ENCODE data around the gene ZDHHC8.

DNA sequence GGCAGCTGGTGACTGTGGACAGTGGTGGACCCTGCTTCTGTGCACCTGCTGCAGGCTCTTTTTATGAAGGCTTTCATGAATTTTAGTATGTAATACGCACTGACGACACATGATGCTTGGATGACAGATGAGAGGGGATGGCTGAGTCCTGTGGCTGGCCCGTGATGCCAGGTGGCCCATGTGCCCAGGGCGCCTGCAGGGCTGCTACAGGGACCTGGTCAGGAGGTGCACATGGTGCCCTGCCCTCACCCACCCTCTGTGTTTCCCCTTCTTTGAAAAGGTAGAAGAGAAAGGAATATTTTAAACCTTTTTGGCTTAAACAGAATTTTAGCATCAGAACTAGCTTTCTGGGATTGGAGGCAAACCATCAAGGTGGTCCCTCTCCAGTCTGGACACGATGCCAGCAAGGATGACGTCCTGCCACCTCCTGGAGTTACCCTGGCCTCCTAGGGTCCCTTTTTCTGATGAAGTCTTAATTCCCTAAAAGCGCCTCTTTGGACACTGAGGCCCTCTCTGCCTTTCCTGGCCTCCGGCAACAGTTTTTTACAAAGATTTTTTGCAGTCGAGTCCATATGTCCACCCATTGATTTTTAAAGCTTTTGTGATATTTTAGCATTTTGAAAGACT lies 21.1 kb upstream of the ZDHHC8 start:
- TF ChIP-seq, protein P1, sequence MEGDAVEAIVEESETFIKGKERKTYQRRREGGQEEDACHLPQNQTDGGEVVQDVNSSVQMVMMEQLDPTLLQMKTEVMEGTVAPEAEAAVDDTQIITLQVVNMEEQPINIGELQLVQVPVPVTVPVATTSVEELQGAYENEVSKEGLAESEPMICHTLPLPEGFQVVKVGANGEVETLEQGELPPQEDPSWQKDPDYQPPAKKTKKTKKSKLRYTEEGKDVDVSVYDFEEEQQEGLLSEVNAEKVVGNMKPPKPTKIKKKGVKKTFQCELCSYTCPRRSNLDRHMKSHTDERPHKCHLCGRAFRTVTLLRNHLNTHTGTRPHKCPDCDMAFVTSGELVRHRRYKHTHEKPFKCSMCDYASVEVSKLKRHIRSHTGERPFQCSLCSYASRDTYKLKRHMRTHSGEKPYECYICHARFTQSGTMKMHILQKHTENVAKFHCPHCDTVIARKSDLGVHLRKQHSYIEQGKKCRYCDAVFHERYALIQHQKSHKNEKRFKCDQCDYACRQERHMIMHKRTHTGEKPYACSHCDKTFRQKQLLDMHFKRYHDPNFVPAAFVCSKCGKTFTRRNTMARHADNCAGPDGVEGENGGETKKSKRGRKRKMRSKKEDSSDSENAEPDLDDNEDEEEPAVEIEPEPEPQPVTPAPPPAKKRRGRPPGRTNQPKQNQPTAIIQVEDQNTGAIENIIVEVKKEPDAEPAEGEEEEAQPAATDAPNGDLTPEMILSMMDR (IDR thresholded peaks at IDR 0.05) = no peak
- no peak for TF ChIP-seq POLR2AphosphoS5 (IDR thresholded peaks at IDR 0.05)

Measured in breast epithelium (tissue), 3 donors.